OCI-LY1 (cell line): Measurements from ENCODE around the gene FAM13C.

ENCODE experiments used
- EZH2 ChIP-seq: fragments of 200-600 bp; sonication (generic), shearing (Covaris generic); IDR thresholded peaks from 2 replicates; pipeline ENCODE4 v1.8.0; 2017; ENCODE audit warnings: borderline replicate concordance, mixed run types, mild to moderate bottlenecking, antibody characterized with exemption, low read length, moderate library complexity, mixed read lengths
- TF ChIP-seq, protein P1 (sequence below): fragments of 200-600 bp; sonication (generic), shearing (Covaris generic); IDR thresholded peaks from 2 replicates; pipeline ENCODE4 v1.5.1; 2017; ENCODE audit warnings: mild to moderate bottlenecking, antibody characterized with exemption, low read length, moderate library complexity, mixed read lengths

DNA sequence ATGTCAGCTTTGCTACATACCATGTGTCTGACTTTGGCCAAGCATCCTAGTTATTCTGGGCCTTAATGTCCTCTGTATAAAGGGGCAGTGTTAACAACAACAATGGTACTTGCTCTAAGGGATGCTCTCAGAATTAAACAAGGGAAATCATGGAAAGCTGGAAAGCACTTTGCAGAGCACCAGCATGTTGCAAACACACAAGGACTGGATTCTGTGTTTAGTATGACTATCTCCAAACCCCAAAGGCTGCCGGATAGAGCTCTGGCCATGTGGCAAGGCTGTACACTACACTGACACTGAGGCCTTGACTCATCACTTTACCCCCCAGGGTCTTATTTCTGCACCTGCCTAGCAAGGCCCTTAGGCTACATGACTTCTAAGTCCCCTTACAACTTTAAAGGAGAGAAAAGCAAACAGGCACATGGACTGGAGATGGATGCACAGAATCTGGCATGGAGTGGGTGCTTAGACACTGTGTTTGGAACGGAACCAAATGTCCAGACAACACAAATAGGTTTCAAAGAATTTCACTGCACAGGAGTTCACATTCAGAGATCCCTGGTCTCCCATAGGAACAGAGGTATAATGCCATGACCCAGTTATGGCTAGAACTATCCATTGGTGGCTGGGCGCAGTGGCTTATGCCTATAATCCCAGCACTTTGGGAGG, 74.6 kb downstream of the FAM13C start:
- TF ChIP-seq, protein P1, sequence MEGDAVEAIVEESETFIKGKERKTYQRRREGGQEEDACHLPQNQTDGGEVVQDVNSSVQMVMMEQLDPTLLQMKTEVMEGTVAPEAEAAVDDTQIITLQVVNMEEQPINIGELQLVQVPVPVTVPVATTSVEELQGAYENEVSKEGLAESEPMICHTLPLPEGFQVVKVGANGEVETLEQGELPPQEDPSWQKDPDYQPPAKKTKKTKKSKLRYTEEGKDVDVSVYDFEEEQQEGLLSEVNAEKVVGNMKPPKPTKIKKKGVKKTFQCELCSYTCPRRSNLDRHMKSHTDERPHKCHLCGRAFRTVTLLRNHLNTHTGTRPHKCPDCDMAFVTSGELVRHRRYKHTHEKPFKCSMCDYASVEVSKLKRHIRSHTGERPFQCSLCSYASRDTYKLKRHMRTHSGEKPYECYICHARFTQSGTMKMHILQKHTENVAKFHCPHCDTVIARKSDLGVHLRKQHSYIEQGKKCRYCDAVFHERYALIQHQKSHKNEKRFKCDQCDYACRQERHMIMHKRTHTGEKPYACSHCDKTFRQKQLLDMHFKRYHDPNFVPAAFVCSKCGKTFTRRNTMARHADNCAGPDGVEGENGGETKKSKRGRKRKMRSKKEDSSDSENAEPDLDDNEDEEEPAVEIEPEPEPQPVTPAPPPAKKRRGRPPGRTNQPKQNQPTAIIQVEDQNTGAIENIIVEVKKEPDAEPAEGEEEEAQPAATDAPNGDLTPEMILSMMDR, result no peak
- TF ChIP-seq EZH2, result no peak
